Measurements from ENCODE around the gene AASS.
A peak's percentile ranks its signal among the peaks of the same experiment; 100 is the strongest.
"Not testable (repeated sequence)": the region's sequence is repeated elsewhere in the genome, so short reads cannot be mapped to it uniquely, and the experiment has no call there.

Gene AASS

DNA sequence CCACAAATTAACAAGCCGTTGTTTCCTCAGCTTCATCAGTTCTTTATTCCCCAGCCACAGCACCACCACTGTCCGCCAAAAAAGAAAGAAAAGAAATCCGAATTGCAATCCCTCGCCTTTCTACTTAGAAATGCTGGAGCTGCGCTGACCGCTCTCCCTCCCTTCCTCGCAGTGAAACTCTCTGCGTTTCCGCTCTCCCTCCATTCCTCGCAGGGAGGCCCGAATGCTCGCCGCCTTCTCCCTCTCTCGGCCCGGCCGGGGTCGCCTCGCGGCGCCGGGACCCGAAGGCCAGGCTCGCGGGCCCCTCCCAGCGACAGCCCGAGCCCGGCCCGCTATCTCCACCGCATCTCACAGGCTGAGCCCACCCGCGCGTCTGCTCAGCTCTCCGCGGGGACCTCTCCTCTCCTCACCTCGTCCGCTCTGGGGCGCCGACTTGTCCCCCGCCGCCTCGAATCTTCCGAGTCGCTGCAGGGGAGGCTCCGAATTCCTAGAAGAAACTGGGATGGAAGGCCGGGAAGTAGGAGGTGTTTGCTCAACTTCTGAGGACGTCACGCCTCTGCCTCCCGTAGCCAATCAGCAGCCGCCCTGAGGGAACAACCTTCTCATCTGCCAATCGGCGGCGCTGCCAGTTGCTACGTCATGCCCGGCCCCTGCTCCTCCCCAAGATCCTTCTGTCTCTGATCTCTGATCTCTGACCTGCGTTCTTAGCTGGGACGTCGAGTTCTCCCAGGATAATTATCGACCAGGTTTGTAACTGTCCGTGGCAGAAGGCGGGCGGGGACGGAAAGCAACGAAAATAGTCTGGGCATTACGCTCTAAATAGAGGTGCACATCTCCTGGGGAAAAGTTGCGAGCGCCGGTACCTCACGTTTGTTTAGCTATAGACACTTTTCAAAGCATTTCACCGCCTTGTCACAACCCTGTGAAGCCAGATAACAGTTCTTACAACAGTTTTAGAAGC lies at the start of gene AASS:
AASS (minus strand) TSS at position 499 of the 961 bp plus-strand sequence. CDS start 10,523 bp downstream, outside the sequence.
- DNase-seq (ENCODE audit: low read depth in 2 of 2) = peak; percentile 83 to 85

- no peak for DNase-seq (ENCODE audit: low read depth in 2 of 2)
Observed at GRCh38 chr7:122188785-122189184, 44.7 kb upstream of the AASS start.

GRCh38 chr7:122183106-122183505 lies 39.1 kb upstream of the AASS start:
- DNase-seq (ENCODE audit: low read depth in 2 of 2) = no peak

- DNase-seq (ENCODE audit: low read depth in 2 of 2) = no peak
Observed at GRCh38 chr7:122182081-122182480, 38.0 kb upstream of the AASS start.

- DNase-seq (ENCODE audit: low read depth in 2 of 2) = not testable (repeated sequence)
Observed at GRCh38 chr7:122172144-122172543, 28.1 kb upstream of the AASS start.

DNA sequence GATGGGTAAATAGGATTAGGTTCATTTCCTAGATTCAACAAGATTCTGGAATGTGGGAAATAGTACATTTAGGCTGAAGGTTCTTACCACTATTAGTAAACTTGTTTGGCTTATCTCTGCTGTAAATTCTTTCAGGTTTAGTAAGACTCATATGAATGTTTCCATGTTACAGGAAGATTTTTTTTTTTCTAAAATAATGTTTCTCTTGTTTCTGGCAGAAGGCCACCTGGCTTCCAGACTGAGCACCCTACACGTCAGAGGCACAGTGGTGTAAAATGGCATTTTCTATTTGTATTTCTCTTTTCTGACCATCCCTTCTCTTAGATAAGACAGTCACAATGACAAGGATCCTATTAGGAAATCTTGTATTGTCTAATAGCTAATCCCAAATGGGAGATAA lies 22.7 kb upstream of the AASS start:
- peak; percentile 18 to 19 for DNase-seq (ENCODE audit: low read depth in 2 of 2)

DNA sequence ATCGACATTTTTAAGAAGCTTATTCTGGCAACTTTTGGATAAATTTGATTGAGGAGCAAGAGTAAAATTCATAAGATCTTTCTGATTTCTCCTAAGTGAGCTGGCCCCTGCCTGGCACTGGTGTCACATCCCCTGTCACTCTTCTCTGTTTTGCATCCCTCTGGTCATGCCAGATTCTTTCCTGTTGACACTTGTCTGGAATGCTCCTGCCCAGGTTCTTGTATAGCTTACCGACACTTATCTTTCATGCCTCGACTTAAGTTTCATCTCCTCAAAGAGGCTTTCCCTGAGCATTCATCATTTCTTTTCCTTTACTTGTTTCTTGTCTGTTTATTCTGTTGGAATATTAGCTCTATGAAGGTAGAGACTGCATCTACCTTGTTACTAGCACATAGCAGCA lies 22.2 kb upstream of the AASS start:
- DNase-seq (ENCODE audit: low read depth in 2 of 2) = no peak

- no peak for DNase-seq (ENCODE audit: low read depth in 2 of 2)
Observed at GRCh38 chr7:122161628-122162027, 17.6 kb upstream of the AASS start.

DNA sequence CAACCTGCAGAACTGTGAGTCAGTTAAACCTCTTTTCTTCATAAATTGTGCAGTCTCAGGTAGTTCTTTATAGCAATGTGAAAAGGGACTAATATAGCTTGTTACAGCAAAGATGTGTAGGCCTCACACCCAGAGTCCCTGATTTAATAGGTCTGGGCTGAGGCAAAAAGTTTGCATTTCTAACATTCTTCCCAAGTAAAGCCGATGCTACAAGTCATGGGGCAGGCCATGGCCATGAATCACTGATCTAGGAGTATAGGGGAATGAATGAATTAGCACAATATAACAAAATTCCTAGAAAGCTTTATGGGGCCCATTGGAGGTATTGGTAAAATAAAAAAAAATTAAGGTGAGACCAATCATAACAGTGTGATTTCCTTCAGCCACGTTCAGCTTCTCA lies 11.5 kb upstream of the AASS start:
- no peak for DNase-seq (ENCODE audit: low read depth in 2 of 2)

DNA sequence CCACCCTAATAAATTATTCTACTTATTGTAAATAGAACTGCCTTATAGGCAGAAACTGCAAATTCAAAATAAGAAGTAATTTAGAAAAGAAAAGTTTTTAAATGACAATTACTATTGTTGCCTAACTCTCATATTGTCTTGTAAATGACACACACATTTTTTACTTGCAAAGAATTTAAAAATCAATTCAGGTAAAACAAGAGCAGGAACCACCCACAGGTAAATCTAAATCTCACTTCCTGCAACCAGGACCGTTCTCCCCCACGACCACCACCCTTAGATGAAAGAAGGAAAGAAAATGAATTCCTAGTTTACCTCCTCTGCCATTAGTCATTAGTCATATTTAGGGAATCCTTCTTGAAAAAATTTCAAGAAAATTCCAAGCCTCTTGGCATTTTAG lies 4.8 kb upstream of the AASS start:
- DNase-seq (ENCODE audit: low read depth in 2 of 2) = no peak

DNA sequence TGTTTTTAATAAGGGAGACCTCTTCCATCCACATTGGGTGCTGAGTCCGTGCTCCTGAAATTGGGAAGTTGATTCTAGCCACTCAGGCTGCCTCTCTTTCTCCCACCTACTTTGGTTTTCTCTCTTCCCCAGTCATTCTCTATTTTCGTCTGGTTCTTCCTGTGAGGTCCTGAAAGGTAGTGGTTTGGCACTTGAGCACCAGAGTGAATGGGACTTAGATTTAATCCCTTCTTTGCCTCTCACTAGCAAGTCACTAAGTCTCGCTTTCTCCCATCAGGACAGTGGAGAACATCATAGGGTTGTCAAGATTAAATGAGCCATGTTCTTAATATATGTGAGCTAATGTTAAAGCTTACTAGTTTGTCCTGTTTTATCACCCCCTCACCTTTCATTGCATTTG lies 4.0 kb upstream of the AASS start:
- no peak for DNase-seq (ENCODE audit: low read depth in 2 of 2)

GRCh38 chr7:122145937-122146645 lies 2.0 kb upstream of the AASS start:
- DNase-seq (ENCODE audit: low read depth in 2 of 2) = no peak

- DNase-seq (ENCODE audit: low read depth in 2 of 2) = no peak
Observed at GRCh38 chr7:122143376-122143750, 686 bp downstream of the AASS start.

- no peak for DNase-seq (ENCODE audit: low read depth in 2 of 2)
Observed at GRCh38 chr7:122140918-122141317, 3.1 kb downstream of the AASS start.

- peak; percentile 81 to 86 for DNase-seq (ENCODE audit: low read depth in 2 of 2)
Observed at GRCh38 chr7:122137251-122138077, 6.6 kb downstream of the AASS start.

DNA sequence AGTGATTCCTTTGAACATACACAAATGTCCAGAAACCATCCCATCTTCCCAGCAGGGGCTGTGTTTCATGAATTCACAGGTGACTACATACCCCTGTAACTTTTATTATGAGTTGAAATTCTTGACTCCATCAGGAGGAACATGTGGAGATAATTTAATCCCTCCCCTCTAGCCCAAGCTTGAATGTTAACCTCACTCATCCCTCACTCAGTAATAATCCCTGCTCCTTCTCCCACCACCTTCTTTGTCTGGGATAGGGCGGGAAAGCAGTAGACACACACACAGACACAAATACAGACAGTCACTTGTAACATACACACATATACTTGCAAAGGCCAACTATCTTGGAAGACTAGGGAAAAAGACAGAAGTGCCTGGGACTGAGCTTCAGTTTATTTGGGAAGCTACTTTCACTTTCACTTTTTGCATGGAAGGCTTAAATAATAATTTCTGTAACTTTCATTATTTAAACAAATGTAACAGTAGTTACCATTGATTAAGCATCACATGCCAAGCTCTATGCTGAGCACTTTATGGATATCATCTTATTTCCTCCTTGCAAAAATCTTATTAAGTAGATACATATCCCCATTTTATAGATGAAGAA lies 7.3 kb downstream of the AASS start:
- no peak for DNase-seq (ENCODE audit: low read depth in 2 of 2)

GRCh38 chr7:122136078-122136477 lies 8.0 kb downstream of the AASS start:
- DNase-seq (ENCODE audit: low read depth in 2 of 2) = no peak

- no peak for DNase-seq (ENCODE audit: low read depth in 2 of 2)
Observed at GRCh38 chr7:122135275-122135674, 8.8 kb downstream of the AASS start.

DNA sequence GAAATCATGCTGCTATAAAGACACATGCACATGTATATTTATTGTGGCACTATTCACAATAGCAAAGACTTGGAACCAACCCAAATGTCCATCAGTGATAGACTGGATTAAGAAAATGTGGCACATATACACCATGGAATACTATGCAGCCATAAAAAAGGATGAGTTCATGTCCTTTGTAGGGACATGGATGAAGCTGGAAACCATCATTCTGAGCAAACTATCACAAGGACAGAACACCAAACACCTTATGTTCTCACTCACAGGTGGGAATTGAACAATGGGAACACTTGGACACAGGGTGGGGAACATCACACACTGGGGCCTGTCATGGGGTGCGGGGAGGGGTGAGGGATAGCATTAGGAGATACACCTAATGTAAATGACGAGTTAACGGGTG lies 9.3 kb downstream of the AASS start:
- DNase-seq (ENCODE audit: low read depth in 2 of 2) = not testable (repeated sequence)

- no peak for DNase-seq (ENCODE audit: low read depth in 2 of 2)
Observed at GRCh38 chr7:122133477-122133876, 10.6 kb downstream of the AASS start.

DNA sequence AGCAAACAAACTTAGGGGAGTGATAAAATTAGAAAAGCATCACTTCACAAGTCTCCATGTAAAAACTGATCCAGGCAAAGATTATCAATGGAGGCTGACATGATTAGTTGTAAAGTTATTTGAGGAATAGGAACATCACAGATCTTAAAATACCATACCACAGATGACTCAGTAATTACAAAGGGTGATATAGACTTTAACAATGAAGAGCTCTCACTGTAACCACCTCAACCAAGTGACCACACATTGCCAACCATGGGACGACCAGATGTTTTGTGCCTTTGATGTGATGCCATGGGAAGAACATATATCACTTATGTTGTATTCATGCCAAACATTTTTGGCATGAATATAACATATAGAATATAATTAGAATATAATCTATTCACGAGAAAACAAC lies 11.7 kb downstream of the AASS start:
- DNase-seq (ENCODE audit: low read depth in 2 of 2) = peak; percentile 35 to 41

- DNase-seq (ENCODE audit: low read depth in 2 of 2) = no peak
Observed at GRCh38 chr7:122123746-122124145, 20.3 kb downstream of the AASS start.
